ENCODE measurements around the gene SLC22A3. TPM values are rescaled to one million over a fixed set of nuclear protein-coding genes. Genes with fewer than 3 reads are reported as not detected.

Gene SLC22A3
- polyA plus RNA-seq, 1 of the 3 experiments (the other 2 are of a cell fraction): not detected

- Histone ChIP-seq H2AFZ (ENCODE audit: low read depth) (no peak overlapping the region), H3K4me3 (ENCODE audit: low read depth in 2 of 2, low read length in 1 of 2) (no peak overlapping the region), H3K27ac (ENCODE audit: low read depth in 2 of 2, low read length in 1 of 2) (no peak overlapping the region), H3K27me3 (ENCODE audit: insufficient read depth) (peaks cover 29% of the 10 kb centered on the region; the same call in 1 of the 2 replicates), H3K9me3 (no peaks in the 10 kb centered on the region), H3K4me2 (no peak overlapping the region), H3F3A (replicated peaks; ENCODE audit: insufficient read depth) (no peaks in the 10 kb centered on the region), H4K20me1 (ENCODE audit: insufficient read depth) (no peaks in the 10 kb centered on the region), H3K9ac (no peak overlapping the region), H3K9me2 (no peaks in the 10 kb centered on the region), H3K79me2 (ENCODE audit: insufficient read depth) (no peaks in the 10 kb centered on the region), H3K36me3 (replicated peaks in 1 of 2; ENCODE audit: control insufficient read depth in 1 of 2, insufficient read depth in 2 of 2, low read length in 1 of 2) (no peaks in the 10 kb centered on the region), H3K4me1 (ENCODE audit: control insufficient read depth in 1 of 2, insufficient read depth in 2 of 2, low read depth in 1 of 2, low read length in 1 of 2) (no peaks in the 10 kb centered on the region)
- CTCF ChIA-PET: no interaction called here
- no peak for DNase-seq
- POLR2A ChIA-PET: no interaction called here
- TF ChIP-seq RFX5 (IDR thresholded peaks at IDR 0.05; ENCODE audit: low read length) (no peak), CHD2 (IDR thresholded peaks at IDR 0.05; ENCODE audit: low read length, partially characterized antibody) (no peak)
- 1% methylated on average over 9 of the region's 9 CpGs for WGBS (ENCODE audit: low lambda C conversion rate)
Observed at GRCh38 chr6:160358225-160359119, 10.3 kb downstream of the SLC22A3 start.

GRCh38 chr6:160360955-160361354, 12.8 kb downstream of the SLC22A3 start:
- no peaks in the 10 kb centered on the region for H4K20me1 ChIP-seq (ENCODE audit: insufficient read depth)
- H2AFZ ChIP-seq (ENCODE audit: low read depth): no peak overlapping the region
- no peaks in the 10 kb centered on the region for H3K9me3 ChIP-seq
- no peaks in the 10 kb centered on the region for H3K4me1 ChIP-seq (ENCODE audit: control insufficient read depth in 1 of 2, insufficient read depth in 2 of 2, low read depth in 1 of 2, low read length in 1 of 2)
- no peaks in the 10 kb centered on the region for H3F3A ChIP-seq (replicated peaks; ENCODE audit: insufficient read depth)
- H3K79me2 ChIP-seq (ENCODE audit: insufficient read depth): no peaks in the 10 kb centered on the region
- H3K4me3 ChIP-seq (ENCODE audit: low read depth in 2 of 2, low read length in 1 of 2): no peak overlapping the region
- ChIA-PET CTCF (no interaction called here), POLR2A (no interaction called here)
- H3K27me3 ChIP-seq (ENCODE audit: insufficient read depth): peaks cover 24% of the 10 kb centered on the region; the same call in 1 of the 2 replicates
- no peak overlapping the region for H3K27ac ChIP-seq (ENCODE audit: low read depth in 2 of 2, low read length in 1 of 2)
- H3K36me3 ChIP-seq (replicated peaks in 1 of 2; ENCODE audit: control insufficient read depth in 1 of 2, insufficient read depth in 2 of 2, low read length in 1 of 2): no peaks in the 10 kb centered on the region
- no peak for DNase-seq
- H3K9me2 ChIP-seq: no peaks in the 10 kb centered on the region
- H3K9ac ChIP-seq: no peak overlapping the region
- H3K4me2 ChIP-seq: no peak overlapping the region
- TF ChIP-seq RCOR1 (IDR thresholded peaks at IDR 0.05; ENCODE audit: low read length) (no peak), IRF3 (IDR thresholded peaks at IDR 0.05; ENCODE audit: low read depth, low read length) (no peak), USF2 (IDR thresholded peaks at IDR 0.05; ENCODE audit: borderline replicate concordance, low read depth, low read length) (no peak), REST (IDR thresholded peaks at IDR 0.05; ENCODE audit: low read depth, low read length) (no peak), EP300 (IDR thresholded peaks at IDR 0.05; ENCODE audit: borderline replicate concordance in 1 of 2, low read depth in 1 of 2, low read length in 1 of 2) (no peak), NFIC (IDR thresholded peaks at IDR 0.05; ENCODE audit: borderline replicate concordance) (no peak), FOXJ3 (CRISPR knock-in tag; IDR thresholded peaks at IDR 0.05) (no peak), USF1 (IDR thresholded peaks at IDR 0.05; ENCODE audit: borderline replicate concordance, low read depth) (no peak), JUND (IDR thresholded peaks at IDR 0.05) (no peak), PBX3 (IDR thresholded peaks at IDR 0.05) (no peak)
